DND-41 (cell line): ENCODE results near the gene POLN.

Source experiments
- CTCF ChIP-seq: IDR thresholded peaks from 2 replicates; pipeline ENCODE4 v1.5.1; 2012; ENCODE audit warnings: borderline replicate concordance, low read length, moderate library complexity, mild to moderate bottlenecking; ENCODE audit not compliant: poor library complexity, severe bottlenecking; ENCODE audit errors: extremely low read depth
- EZH2 ChIP-seq: IDR thresholded peaks from 3 replicates; pipeline ENCODE4 v1.6.1; 2012; ENCODE audit warnings: borderline replicate concordance, low read depth, mild to moderate bottlenecking, moderate library complexity, low read length, inconsistent platforms; ENCODE audit not compliant: severe bottlenecking

- TF ChIP-seq CTCF (no peak), EZH2 (no peak)
Observed at GRCh38 chr4:2104556-2105345, 137.2 kb downstream of the POLN start.
